GM19468 (cell line): Measurements from ENCODE around the gene TTC17.
"Not testable (repeated sequence)": the region's sequence is repeated elsewhere in the genome, so short reads cannot be mapped to it uniquely, and the experiment has no call there.

ENCODE experiments used
- ATAC-seq: cut with Tn5 transposase; IDR thresholded peaks from one replicate; pipeline ENCODE4 v1.9.1; 2021; ENCODE audit warnings: mild to moderate bottlenecking, moderate library complexity, moderate number of reproducible peaks; ENCODE audit not compliant: unreplicated experiment; ENCODE audit errors: extremely low read depth

The TTC17 gene

GRCh38 chr11:43382614-43383013 lies 23.9 kb downstream of the TTC17 start:
- no peak for ATAC-seq

- no peak for ATAC-seq
Measured at GRCh38 chr11:43384393-43384792, 25.7 kb downstream of the TTC17 start.

- no peak for ATAC-seq
Measured at GRCh38 chr11:43392713-43393112, 34.0 kb downstream of the TTC17 start.

GRCh38 chr11:43393765-43394355 lies 35.1 kb downstream of the TTC17 start:
- ATAC-seq = no peak

- no peak for ATAC-seq
Measured at GRCh38 chr11:43396617-43397016, 37.9 kb downstream of the TTC17 start.

- ATAC-seq = no peak
Measured at GRCh38 chr11:43397251-43397650, 38.5 kb downstream of the TTC17 start.

- ATAC-seq = no peak
Measured at GRCh38 chr11:43399983-43400630, 41.4 kb downstream of the TTC17 start.

GRCh38 chr11:43401252-43401651 lies 42.5 kb downstream of the TTC17 start:
- ATAC-seq = no peak

GRCh38 chr11:43401811-43402210 lies 43.1 kb downstream of the TTC17 start:
- ATAC-seq = not testable (repeated sequence)

- ATAC-seq = no peak
Measured at GRCh38 chr11:43403357-43404231, 44.9 kb downstream of the TTC17 start.

- ATAC-seq = no peak
Measured at GRCh38 chr11:43404406-43404805, 45.7 kb downstream of the TTC17 start.

- ATAC-seq = no peak
Measured at GRCh38 chr11:43404836-43405479, 46.2 kb downstream of the TTC17 start.

GRCh38 chr11:43408277-43408676 lies 49.6 kb downstream of the TTC17 start:
- no peak for ATAC-seq

GRCh38 chr11:43410394-43410793 lies 51.7 kb downstream of the TTC17 start:
- no peak for ATAC-seq

- ATAC-seq = no peak
Measured at GRCh38 chr11:43418197-43418596, 59.5 kb downstream of the TTC17 start.

GRCh38 chr11:43419460-43419859 lies 60.7 kb downstream of the TTC17 start:
- peak; percentile 84 for ATAC-seq

GRCh38 chr11:43427971-43428370 lies 69.3 kb downstream of the TTC17 start:
- no peak for ATAC-seq

GRCh38 chr11:43430916-43431315 lies 72.2 kb downstream of the TTC17 start:
- not testable (repeated sequence) for ATAC-seq

GRCh38 chr11:43434893-43435292 lies 76.2 kb downstream of the TTC17 start:
- ATAC-seq = no peak

- ATAC-seq = no peak
Measured at GRCh38 chr11:43440486-43440885, 81.8 kb downstream of the TTC17 start.

- no peak for ATAC-seq
Measured at GRCh38 chr11:43443811-43444210, 85.1 kb downstream of the TTC17 start.
